Endothelial cell of umbilical vein (primary cell): Measurements from ENCODE around the gene FER. TPM values are rescaled to one million over a fixed set of nuclear protein-coding genes. Genes with fewer than 3 reads are reported as not detected.

ENCODE experiments used
- BruUV-seq: library from RNA; stranded (reverse); fragments of 400-500 nt; replicated peaks from 2 replicates; lab custom pipeline; 2021; lab: Mats Ljungman, UMichigan
- CTCF ChIA-PET: fragments of 300-600, 350-600 bp; sonication (Branson Sonifier 250); formaldehyde crosslinking; loops from one replicate; lab custom pipeline; 2021; ENCODE audit warnings: antibody characterized with exemption, inconsistent platforms; lab: Charles Lee
- POLR2A ChIA-PET: fragments of 300-600, 350-600 bp; sonication (Branson Sonifier 250); formaldehyde crosslinking; loops from one replicate; lab custom pipeline; 2021; ENCODE audit warnings: antibody characterized with exemption, inconsistent platforms; lab: Charles Lee
- DNase-seq: peaks from one replicate; pipeline ENCODE4 v3.0.0-alpha.2; 2011; ENCODE audit warnings: low read depth, low spot score
- FAIRE-seq: peaks from 2 replicates; lab custom pipeline; 2011; peaks lifted over from hg19 to GRCh38; lab: Jason Lieb, UNC
- H2AFZ ChIP-seq: 2 replicates; pipeline ENCODE4 v1.6.0; 2012; ENCODE audit warnings: low read depth, low read length, control low read depth, inconsistent platforms
- H3K27ac ChIP-seq: 2 replicates; pipeline ENCODE4 v1.5.1; 2011; ENCODE audit warnings: low read depth, mild to moderate bottlenecking, control low read depth, low read length, moderate library complexity; ENCODE audit not compliant: insufficient read depth
- H3K27me3 ChIP-seq, 2 experiments: 2 replicates each; pipeline versions ENCODE4 v1.6.0 to v1.6.1; 2011; ENCODE audit warnings: low read length in 2 of 2, mixed read lengths in 1 of 2; ENCODE audit not compliant: control insufficient read depth in 2 of 2, insufficient read depth in 2 of 2
- H3K36me3 ChIP-seq, 2 experiments: 2 replicates in 1 of 2; 3 replicates in 1 of 2; pipeline ENCODE4 v1.5.1; 2011; ENCODE audit warnings: low read length in 2 of 2, mild to moderate bottlenecking in 1 of 2, moderate library complexity in 1 of 2; ENCODE audit not compliant: control insufficient read depth in 2 of 2, insufficient read depth in 2 of 2; ENCODE audit errors: extremely low read depth in 1 of 2
- H3K4me1 ChIP-seq: 3 replicates; pipeline ENCODE4 v1.5.1; 2011; ENCODE audit warnings: mild to moderate bottlenecking, low read length; ENCODE audit not compliant: control insufficient read depth, insufficient read depth; ENCODE audit errors: extremely low read depth
- H3K4me2 ChIP-seq: 2 replicates; pipeline ENCODE4 v1.6.1; 2011; ENCODE audit warnings: low read length, control low read depth, mixed read lengths; ENCODE audit not compliant: insufficient read depth
- H3K4me3 ChIP-seq, 3 experiments: fragments of 200-600 bp in 1 of 3; sonication (generic), shearing (Covaris generic) in 1 of 3; replicated peaks in 1 of 3; 2 replicates each; pipeline ENCODE4 v1.5.1; 2011 to 2016; ENCODE audit warnings: control low read depth in 3 of 3, low read length in 3 of 3, mild to moderate bottlenecking in 2 of 3, inconsistent platforms in 1 of 3, low read depth in 1 of 3, moderate library complexity in 1 of 3; ENCODE audit not compliant: insufficient read depth in 1 of 3
- H3K79me2 ChIP-seq: 2 replicates; pipeline ENCODE4 v1.6.0; 2012; ENCODE audit warnings: low read length, inconsistent platforms; ENCODE audit not compliant: control insufficient read depth, insufficient read depth
- H3K9ac ChIP-seq: replicated peaks from 2 replicates; pipeline ENCODE3; 2011; ENCODE audit warnings: low read length, control low read depth; ENCODE audit not compliant: insufficient read depth; ENCODE audit errors: extremely low read depth
- H3K9me1 ChIP-seq: replicated peaks from 3 replicates; pipeline ENCODE4 v1.6.0; 2011; ENCODE audit warnings: mild to moderate bottlenecking, low read length; ENCODE audit not compliant: control insufficient read depth, insufficient read depth; ENCODE audit errors: extremely low read depth
- H3K9me3 ChIP-seq: replicated peaks from 2 replicates; pipeline ENCODE4 v1.5.1; 2012; ENCODE audit warnings: low read length, inconsistent platforms; ENCODE audit not compliant: control insufficient read depth, insufficient read depth
- H4K20me1 ChIP-seq: replicated peaks from 2 replicates; pipeline ENCODE3; 2011; ENCODE audit warnings: mild to moderate bottlenecking, low read length; ENCODE audit not compliant: control insufficient read depth, insufficient read depth; ENCODE audit errors: extremely low read depth
- EZH2 ChIP-seq: IDR thresholded peaks from 2 replicates; pipeline ENCODE4 v1.6.1; 2012; ENCODE audit warnings: borderline replicate concordance, low read depth, mild to moderate bottlenecking, moderate library complexity, low read length, inconsistent platforms; ENCODE audit not compliant: severe bottlenecking
- FOS ChIP-seq: IDR thresholded peaks from 2 replicates; pipeline ENCODE4 v1.6.1; 2011; ENCODE audit warnings: mild to moderate bottlenecking, low read length, moderate library complexity, borderline replicate concordance; ENCODE audit not compliant: insufficient read depth
- GATA2 ChIP-seq: IDR thresholded peaks from 2 replicates; pipeline ENCODE4 v1.7.0; 2011; ENCODE audit warnings: low read depth, mild to moderate bottlenecking, moderate library complexity, mixed read lengths, low read length; ENCODE audit not compliant: insufficient read length, insufficient read depth
- JUN ChIP-seq: IDR thresholded peaks from 2 replicates; pipeline ENCODE4 v1.6.1; 2011; ENCODE audit warnings: borderline replicate concordance, low read depth; ENCODE audit not compliant: insufficient read length, insufficient read depth
- MAX ChIP-seq: IDR thresholded peaks from 2 replicates; pipeline ENCODE4 v1.6.1; 2011; ENCODE audit not compliant: insufficient read depth, insufficient read length
- MYC ChIP-seq: IDR thresholded peaks from one replicate; pipeline ENCODE4 v1.6.1; 2011; ENCODE audit warnings: mild to moderate bottlenecking, low read depth, low read length
- POLR2A ChIP-seq: IDR thresholded peaks from 2 replicates; pipeline ENCODE4 v1.6.1; 2012; ENCODE audit warnings: low read depth, mild to moderate bottlenecking, control low read depth, low read length
- POLR2AphosphoS5 ChIP-seq: IDR thresholded peaks from 2 replicates; pipeline ENCODE4 v1.6.1; 2012; ENCODE audit warnings: low read depth, mild to moderate bottlenecking, control low read depth, low read length, moderate library complexity; ENCODE audit not compliant: insufficient read depth
- dilution Hi-C: fragments of 300-500 bp; cut with MboI; formaldehyde crosslinking; loops from one replicate; pipeline ENCODE4 v1.15.0; 2019; ENCODE audit warnings: low sequenced_read_pairs; ENCODE audit not compliant: extremely low pct_ligation_motif_present
- intact Hi-C: fragments of 100-400 bp; cut with micrococcal nuclease; formaldehyde crosslinking; loops from one replicate; pipeline ENCODE4 v1.10.0; 2022
- polyA plus RNA-seq, 4 experiments: library from polyadenylated mRNA; depleted of rRNA in 3 of 4; stranded (reverse) in 3 of 4; unstranded in 1 of 4; fragments of >200 nt; gene quantifications; 2 replicates each; pipeline versions ENCODE4 v1.2.1 to v1.2.3, GENCODE V29; 2011 to 2012; ENCODE audit warnings: missing spikeins in 1 of 4
- total RNA-seq: library from RNA; stranded (reverse); gene quantifications from 2 replicates; pipeline ENCODE4 v1.2.3, GENCODE V29; 2021
- TF ChIP-seq, protein P1 (sequence below), 2 donors: IDR thresholded peaks; 1 replicate in 1 of 2; 2 replicates in 1 of 2; pipeline ENCODE4 v1.5.1; 2011; ENCODE audit warnings: low read length in 2 of 2, mild to moderate bottlenecking in 2 of 2, moderate library complexity in 2 of 2, control low read depth in 1 of 2, inconsistent platforms in 1 of 2, low read depth in 1 of 2; ENCODE audit not compliant: insufficient read depth in 1 of 2; ENCODE audit errors: extremely low read depth in 1 of 2

The FER gene
- total and polyA plus RNA-seq, 2 donors (not counting 3 experiments of a cell fraction or from before 2014, with no cell fraction given): 2.3 to 27.5 TPM

GRCh38 chr5:108715408-108715807, 32.3 kb upstream of the FER start:
- Histone ChIP-seq H4K20me1 (no peaks in the 10 kb centered on the region), H3K9me3 (no peaks in the 10 kb centered on the region), H3K79me2 (no peaks in the 10 kb centered on the region), H3K27ac (no peak overlapping the region), H3K9me1 (no peaks in the 10 kb centered on the region), H3K4me2 (no peak overlapping the region), H3K27me3 (no peaks in the 10 kb centered on the region), H3K4me3 (no peak overlapping the region), H3K4me1 (no peaks in the 10 kb centered on the region), H3K9ac (no peak overlapping the region), H3K36me3 (no peaks in the 10 kb centered on the region), H2AFZ (no peak overlapping the region)
- BruUV-seq: no TSS peak
- dilution Hi-C loops: no loop called here
- intact Hi-C loops: no loop called here
- DNase-seq (no peak), FAIRE-seq (no peak)
- POLR2A ChIA-PET: no interaction called here
- CTCF ChIA-PET: no interaction called here
- TF ChIP-seq, protein P1, sequence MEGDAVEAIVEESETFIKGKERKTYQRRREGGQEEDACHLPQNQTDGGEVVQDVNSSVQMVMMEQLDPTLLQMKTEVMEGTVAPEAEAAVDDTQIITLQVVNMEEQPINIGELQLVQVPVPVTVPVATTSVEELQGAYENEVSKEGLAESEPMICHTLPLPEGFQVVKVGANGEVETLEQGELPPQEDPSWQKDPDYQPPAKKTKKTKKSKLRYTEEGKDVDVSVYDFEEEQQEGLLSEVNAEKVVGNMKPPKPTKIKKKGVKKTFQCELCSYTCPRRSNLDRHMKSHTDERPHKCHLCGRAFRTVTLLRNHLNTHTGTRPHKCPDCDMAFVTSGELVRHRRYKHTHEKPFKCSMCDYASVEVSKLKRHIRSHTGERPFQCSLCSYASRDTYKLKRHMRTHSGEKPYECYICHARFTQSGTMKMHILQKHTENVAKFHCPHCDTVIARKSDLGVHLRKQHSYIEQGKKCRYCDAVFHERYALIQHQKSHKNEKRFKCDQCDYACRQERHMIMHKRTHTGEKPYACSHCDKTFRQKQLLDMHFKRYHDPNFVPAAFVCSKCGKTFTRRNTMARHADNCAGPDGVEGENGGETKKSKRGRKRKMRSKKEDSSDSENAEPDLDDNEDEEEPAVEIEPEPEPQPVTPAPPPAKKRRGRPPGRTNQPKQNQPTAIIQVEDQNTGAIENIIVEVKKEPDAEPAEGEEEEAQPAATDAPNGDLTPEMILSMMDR (IDR thresholded peaks at IDR 0.05; ENCODE audit: extremely low read depth in 1 of 2, insufficient read depth in 1 of 2, low read depth in 1 of 2, low read length in 2 of 2): no peak
- TF ChIP-seq EZH2 (no peak), POLR2A (no peak), MAX (no peak), MYC (no peak), FOS (no peak), GATA2 (no peak), POLR2AphosphoS5 (no peak), JUN (no peak)
